ENCODE measurements around the gene EMP2. TPM values are rescaled to one million over a fixed set of nuclear protein-coding genes. Genes with fewer than 3 reads are reported as not detected.

EMP2 gene
- total RNA-seq, 4 donors from 2014 or later = 20.8 to 31.4 (median 27.5) TPM

- no peak for DNase-seq
- Histone ChIP-seq H3K4me1 (no peaks in the 10 kb centered on the region), H3K4me3 (no peak overlapping the region), H3K27me3 (no peaks in the 10 kb centered on the region), H3K36me3 (peaks cover 0 to 5% (median 0%) of the 10 kb centered on the region in 3 donors), H3K9me3 (peaks cover 0 to 11% (median 0%) of the 10 kb centered on the region in 4 donors), H3K27ac (no peak overlapping the region)
- TF ChIP-seq CTCF (IDR thresholded peaks at IDR 0.05) = no peak
- no peak for TF ChIP-seq POLR2A (IDR thresholded peaks at IDR 0.05)
These were observed 94.6 kb downstream of the EMP2 start for GRCh38 chr16:10485698-10486382.

DNA sequence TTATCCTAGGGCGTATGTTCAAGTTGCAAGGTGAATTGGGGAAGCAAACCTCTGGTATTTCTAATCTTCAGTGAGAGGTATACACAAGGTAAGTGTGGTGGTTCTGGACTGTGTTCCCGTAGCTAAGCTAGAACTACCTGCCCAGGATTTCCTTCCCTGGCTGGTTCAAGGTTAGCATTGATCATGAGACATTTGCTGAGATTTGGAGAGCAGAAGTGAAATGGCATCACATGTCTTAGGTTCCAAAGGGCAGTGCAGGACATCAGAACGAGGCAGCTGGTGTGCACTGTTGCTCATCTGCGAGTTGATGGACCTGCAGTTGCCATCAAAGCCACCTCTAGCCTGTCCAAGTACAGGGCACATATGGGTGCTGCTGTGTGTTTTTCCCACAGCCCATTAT is 95.2 kb downstream of the EMP2 start:
- Histone ChIP-seq H3K4me1 (no peaks in the 10 kb centered on the region), H3K27ac (no peak overlapping the region), H3K9me3 (peaks cover 0 to 11% (median 0%) of the 10 kb centered on the region in 4 donors), H3K4me3 (no peak overlapping the region), H3K36me3 (peaks cover 0 to 5% (median 0%) of the 10 kb centered on the region in 3 donors), H3K27me3 (no peaks in the 10 kb centered on the region)
- TF ChIP-seq POLR2A (IDR thresholded peaks at IDR 0.05) (no peak), CTCF (IDR thresholded peaks at IDR 0.05) (no peak)
- no peak for DNase-seq

- no peak for DNase-seq
- no peak overlapping the region for H3K27ac ChIP-seq
- peaks cover 0 to 4% (median 0%) of the 10 kb centered on the region in 4 donors for H3K9me3 ChIP-seq
- H3K27me3 ChIP-seq = no peaks in the 10 kb centered on the region
- no peaks in the 10 kb centered on the region for H3K4me1 ChIP-seq
- peaks cover 0 to 12% (median 0%) of the 10 kb centered on the region in 3 donors for H3K36me3 ChIP-seq
- no peak overlapping the region for H3K4me3 ChIP-seq
- TF ChIP-seq CTCF (IDR thresholded peaks at IDR 0.05) = no peak
- TF ChIP-seq POLR2A (IDR thresholded peaks at IDR 0.05) = no peak
These were observed 100.2 kb downstream of the EMP2 start for GRCh38 chr16:10480151-10480550.

Small RNA genes within 50 kb of the gene (small RNA-seq; reads per million reads assigned to genes)
- gene RNU6-633P = 0 reads per million in 2 donors

Other genes with a start within 250 kb of the EMP2 start
- 10 to 100 TPM in 3 of 4 donors, 1 to 10 TPM in 1; 9.9 to 27.2 (median 10.8) TPM for gene ATF7IP2, start 194.5 kb downstream of the EMP2 start, total RNA-seq
- 1 to 10 TPM in 1 of 4 donors, not detected in 3; 2.0 TPM for gene TEKT5, start 114.3 kb upstream of the EMP2 start, total RNA-seq
- gene NUBP1, start 163.2 kb upstream of the EMP2 start, total RNA-seq = 10 to 100 TPM; 18.9 to 31.4 (median 23.9) TPM
- 1 to 10 TPM in 2 of 4 donors, not detected in 2; 1.1 to 3.3 TPM for gene TVP23A, start 238.2 kb upstream of the EMP2 start, total RNA-seq